NCI-H82 treated with DMSO at 0.1 percent for 48 hours (cell line): ENCODE results near the gene SOX18.

Source experiments
- DNase-seq: peaks from one replicate; lab custom pipeline; 2025; ENCODE audit not compliant: unreplicated experiment; lab: John Stamatoyannopoulos, UW

SOX18 gene

GRCh38 chr20:64080813-64081623 is 31.6 kb upstream of the SOX18 start:
- no peak for DNase-seq

DNA sequence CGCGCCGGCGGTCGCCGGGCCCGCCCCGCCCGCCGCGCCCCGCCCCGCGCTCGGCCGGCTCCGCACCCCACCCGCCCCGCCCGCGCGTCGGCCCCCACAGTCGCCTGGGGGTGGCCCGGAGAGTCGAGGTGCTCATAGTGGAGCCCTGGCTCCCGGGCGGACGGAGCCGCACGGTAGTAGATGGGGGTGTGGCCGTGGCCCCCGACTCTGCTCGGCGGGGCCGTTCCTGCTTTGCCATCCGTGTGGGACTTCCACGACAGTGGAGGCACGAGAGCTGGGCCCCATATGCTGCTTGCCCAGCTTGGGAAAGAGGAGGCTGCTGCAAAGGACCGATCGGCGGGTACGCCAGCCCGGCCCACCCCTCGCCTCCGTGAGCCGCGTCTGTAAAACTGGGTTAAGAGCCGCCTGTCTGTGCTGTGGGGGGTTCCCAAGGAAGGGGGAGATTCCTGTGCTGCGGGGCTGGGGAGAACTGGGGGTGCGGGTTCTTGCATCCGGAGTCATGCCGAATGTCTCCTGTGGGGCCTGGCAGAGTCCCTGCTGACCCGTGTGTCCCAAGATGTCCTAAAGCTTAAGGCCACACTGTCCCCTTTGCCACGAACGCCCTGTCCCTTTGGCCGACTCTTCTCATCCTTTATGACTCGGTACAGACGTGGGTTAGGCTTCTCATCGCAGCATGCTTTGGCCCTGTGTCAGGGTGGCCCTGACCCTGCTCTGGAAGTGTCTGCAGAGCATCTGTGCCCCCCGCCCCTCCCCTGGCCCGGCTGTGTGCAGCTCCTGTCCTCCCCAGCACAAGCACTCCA is 30.8 kb upstream of the SOX18 start, which contains the start of gene OPRL1:
Gene OPRL1, plus strand, starts transcription at position 70 of the 800 bp plus-strand sequence. CDS start 12,639 bp downstream, outside the sequence.
- DNase-seq = no peak

DNA sequence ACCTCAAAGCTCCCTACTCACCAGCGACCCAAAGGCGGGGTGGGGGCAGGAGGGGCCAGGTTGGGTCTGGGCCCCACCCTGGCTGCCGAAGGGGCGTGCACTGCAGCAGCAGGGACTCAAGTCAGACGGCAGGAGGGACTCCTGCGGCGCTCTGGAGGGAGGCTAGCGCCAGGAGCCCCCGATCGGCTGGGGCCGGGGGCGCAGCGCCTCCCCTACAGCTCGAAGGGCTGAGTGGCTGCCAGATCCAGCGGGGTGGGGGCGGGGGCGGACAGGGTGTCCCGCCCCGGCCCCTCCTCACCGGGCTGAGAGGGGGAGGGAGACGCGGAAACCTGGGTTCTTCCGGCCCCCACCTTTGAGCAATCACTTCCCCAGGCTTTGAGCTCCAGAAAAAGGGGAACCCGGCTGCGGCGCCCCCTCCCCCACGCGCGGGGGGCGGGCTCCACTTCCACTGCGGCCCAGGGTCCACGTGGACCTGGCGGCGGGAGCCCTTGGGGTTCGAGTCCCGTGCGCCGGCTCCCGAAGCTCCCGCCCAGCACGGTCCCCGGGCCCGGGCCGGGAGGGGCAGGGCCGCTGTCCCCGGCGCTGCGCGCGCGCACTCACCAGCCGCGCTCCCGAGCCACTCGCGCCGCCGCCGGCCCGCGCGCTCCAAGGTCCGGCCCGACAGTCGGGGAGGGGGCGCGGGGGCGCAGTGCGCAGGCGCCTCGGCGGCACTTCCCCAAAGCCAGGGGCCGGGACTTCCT is 30.0 kb upstream of the SOX18 start, which contains the start of gene RGS19:
Gene RGS19, minus strand, starts transcription at position 246 of the 740 bp plus-strand sequence. CDS start 2,632 bp downstream, outside the sequence.
- DNase-seq = peak; percentile 28

DNA sequence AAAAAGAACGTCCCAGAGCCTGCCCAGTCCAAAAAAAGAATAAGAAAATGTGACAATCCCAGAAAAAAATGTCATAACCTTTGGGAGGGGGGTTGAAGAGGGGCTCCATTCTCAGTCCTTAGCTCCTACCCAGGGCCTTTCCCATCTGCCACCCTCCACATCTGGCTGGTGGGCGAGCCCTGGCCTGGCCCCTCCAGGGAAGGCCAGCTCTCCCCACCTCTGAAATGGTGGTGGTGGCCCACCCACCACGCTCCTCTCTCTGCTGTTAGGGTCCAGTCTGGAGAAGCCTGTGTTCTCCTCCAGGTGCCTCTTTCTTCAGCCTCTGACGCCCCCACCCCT is 29.5 kb upstream of the SOX18 start:
- no peak for DNase-seq

DNA sequence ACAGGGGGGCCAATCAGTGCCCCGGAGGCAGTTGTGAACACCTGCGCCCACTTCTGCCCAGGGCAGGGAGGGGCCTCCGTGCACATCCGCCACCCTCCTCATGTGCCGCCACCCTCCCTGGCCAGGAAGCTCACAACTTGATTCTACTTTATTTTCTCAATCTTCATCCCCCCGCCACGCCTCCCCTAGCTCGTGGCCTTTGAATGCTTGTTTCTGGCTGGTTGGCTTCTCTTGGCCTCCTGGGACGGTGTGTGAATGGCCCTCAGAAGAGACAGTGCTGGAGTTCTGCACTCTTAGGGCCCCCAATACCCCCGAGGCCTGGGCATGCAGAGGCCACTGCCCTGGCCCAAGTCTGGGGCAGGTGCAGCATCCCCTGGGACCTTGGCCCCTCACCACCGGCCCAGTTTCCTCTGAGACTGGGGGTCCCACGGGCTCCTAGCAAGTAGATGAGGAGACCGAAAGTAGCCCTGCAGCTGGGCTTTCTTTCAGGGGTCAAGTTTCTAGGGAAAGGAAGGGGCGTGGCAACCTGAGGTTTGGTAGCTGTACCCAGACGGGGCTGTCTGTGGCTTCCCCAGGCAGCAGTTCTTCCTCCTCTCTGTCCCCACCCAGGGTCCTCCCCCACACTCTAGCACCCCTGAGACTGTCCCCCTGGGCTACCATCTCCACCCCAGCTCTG is 28.6 kb upstream of the SOX18 start:
- no peak for DNase-seq

GRCh38 chr20:64077541-64077875 is 28.1 kb upstream of the SOX18 start:
- DNase-seq = no peak

DNA sequence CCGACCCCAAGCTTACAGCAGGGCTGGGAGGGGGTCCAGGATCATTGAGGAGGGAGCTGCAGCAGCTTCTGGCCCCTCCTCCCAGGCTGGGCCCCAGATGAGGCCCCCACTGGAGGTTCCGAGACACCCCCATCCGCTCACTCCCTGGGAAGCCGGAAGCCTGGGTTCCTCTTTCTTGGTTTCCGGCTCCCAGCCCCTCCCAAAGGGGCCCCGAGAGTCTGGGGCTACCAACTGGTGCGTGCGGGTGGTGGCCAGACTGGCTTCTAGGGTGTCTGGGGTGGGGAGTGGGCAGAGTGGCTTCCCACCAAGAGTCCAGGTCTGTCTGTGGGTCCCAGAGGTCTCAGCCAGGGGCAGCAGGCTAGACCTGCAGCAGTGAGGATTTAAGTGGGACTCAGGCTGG is 27.7 kb upstream of the SOX18 start:
- no peak for DNase-seq

- DNase-seq = no peak
Observed at GRCh38 chr20:64076061-64076997, 26.9 kb upstream of the SOX18 start.

- no peak for DNase-seq
Observed at GRCh38 chr20:64075556-64075955, 26.1 kb upstream of the SOX18 start.

GRCh38 chr20:64074963-64075362 is 25.5 kb upstream of the SOX18 start:
- no peak for DNase-seq

DNA sequence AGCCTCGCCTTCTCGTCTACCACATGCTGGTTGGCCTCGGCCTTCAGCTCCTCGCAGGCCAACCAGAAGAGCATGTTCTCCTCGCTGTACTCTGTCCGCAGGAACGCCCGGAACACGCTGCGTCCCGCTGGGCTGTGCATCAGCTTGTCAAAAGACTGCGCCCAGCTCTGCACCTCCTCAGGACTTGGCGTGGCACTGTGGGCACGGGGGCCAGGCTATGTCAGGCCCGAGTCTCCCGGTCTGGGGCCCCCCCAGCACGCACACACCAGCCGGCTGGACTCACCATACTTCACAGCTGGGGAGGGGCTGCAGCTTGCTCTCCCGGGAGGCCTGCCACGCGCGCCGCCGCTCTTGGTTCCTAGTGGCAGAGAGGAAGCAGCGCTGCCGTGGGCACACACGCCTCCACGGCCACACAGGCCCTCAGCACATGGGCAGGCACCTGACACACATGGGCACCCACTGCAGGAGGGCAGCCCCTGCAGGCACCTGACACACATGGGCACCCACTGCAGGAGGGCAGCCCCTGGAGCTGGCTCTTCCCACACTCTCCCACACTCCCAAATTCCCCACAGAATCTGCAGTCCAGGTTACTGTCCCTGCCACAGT is 24.8 kb upstream of the SOX18 start:
- no peak for DNase-seq

GRCh38 chr20:64073476-64074183 is 24.2 kb upstream of the SOX18 start:
- no peak for DNase-seq

DNA sequence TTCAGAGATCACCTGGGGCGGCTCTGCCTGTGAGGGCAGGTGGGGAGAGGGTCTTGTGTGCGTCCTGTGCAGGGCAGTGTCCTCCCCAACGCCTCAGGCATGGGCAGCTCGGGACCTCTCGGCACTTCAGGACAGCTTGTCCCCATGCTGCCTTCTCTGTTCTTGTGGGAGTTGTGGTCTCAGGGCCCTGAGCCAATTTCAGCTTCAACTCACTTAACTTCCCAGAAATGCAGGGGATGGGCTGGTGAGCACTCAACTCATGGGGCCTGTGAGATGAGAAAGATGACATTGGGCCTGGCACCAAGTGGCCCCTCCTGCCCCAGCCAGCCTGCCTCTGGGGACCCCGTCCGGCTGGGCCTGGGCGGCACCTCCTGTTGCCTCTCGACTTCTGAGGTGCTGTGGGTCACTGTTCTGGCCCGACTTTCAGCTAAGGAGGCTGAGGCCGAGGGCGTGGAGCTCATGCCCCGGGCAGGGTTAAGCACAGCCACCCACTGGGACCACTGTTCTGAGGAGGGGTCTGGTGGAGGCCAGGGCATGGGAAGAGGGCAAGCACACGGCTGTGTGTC is 23.1 kb upstream of the SOX18 start:
- no peak for DNase-seq

- DNase-seq = no peak
Observed at GRCh38 chr20:64071341-64072332, 22.2 kb upstream of the SOX18 start.

- no peak for DNase-seq
Observed at GRCh38 chr20:64070244-64070993, 21.0 kb upstream of the SOX18 start.

- DNase-seq = no peak
Observed at GRCh38 chr20:64069614-64070243, 20.3 kb upstream of the SOX18 start.
